GM21737 (cell line): ENCODE data around the gene TRIP4.
"Not testable (repeated sequence)": the region's sequence is repeated elsewhere in the genome, so short reads cannot be mapped to it uniquely, and the experiment has no call there.

ENCODE experiments used
- ATAC-seq: cut with Tn5 transposase; IDR thresholded peaks from one replicate; pipeline ENCODE4 v1.9.1; 2021; ENCODE audit warnings: mild to moderate bottlenecking, moderate library complexity; ENCODE audit not compliant: unreplicated experiment

Gene TRIP4

DNA sequence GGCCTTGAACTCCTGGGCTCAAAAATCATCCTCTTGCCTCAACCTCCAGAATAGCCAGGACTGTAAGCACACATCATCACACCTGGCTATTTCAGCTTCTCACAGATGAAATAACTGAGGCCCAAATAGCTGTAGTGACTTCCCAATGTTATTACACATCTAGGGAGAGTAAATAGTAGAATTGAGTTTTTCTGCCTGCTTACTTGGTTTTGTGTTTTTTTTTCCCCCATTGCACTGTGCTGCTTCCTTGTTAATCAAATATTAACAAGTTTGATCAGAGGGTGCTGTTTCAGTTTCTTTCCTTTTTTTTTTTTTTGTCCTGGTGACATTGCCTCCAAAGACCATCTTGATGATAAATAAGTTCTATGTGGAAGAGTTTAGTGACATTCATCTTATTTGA lies 96.1 kb downstream of the TRIP4 start:
- ATAC-seq, result no peak

GRCh38 chr15:64485796-64486195 lies 98.2 kb downstream of the TRIP4 start:
- no peak for ATAC-seq

- no peak for ATAC-seq
Observed at GRCh38 chr15:64490598-64491259, 103.1 kb downstream of the TRIP4 start.

DNA sequence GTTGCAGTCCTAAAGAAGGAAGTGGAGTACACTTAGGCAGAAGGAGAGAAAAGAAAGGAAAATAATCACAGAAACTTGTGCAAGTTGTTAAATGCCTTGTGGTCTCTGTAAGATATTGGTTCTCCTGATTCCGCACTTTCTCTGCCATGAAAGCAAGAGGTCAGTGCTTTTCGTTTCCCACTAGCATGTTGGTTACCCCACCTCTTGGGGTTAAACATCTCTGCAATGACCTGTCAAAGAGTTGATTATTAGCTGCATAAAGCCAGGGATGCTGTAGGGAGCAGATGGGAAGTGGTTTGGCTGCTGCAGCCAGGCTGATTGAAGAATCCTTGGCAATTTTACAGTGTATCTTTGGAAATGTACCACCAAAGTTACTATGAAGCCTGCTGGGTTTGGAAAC lies 106.0 kb downstream of the TRIP4 start:
- ATAC-seq, result no peak

- not testable (repeated sequence) for ATAC-seq
Observed at GRCh38 chr15:64495968-64496367, 108.3 kb downstream of the TRIP4 start.

GRCh38 chr15:64500695-64501395 lies 113.2 kb downstream of the TRIP4 start:
- no peak for ATAC-seq

DNA sequence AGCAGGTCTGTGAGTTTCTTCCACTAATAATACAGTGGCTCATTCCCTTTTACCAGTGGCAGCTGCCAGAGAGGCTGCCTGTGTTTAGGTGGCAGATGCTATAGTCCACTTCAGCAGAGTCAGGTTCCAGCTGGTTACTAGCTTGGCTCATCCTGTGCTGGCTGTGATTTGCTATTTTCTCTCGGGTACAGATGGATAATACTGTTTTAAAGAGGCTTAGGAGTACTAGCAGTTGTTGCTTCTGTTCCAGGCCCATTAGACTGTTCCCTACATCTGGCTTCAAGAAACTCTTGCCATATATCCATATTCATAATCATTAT lies 113.7 kb downstream of the TRIP4 start:
- no peak for ATAC-seq

- ATAC-seq, result no peak
Observed at GRCh38 chr15:64502151-64502550, 114.5 kb downstream of the TRIP4 start.

DNA sequence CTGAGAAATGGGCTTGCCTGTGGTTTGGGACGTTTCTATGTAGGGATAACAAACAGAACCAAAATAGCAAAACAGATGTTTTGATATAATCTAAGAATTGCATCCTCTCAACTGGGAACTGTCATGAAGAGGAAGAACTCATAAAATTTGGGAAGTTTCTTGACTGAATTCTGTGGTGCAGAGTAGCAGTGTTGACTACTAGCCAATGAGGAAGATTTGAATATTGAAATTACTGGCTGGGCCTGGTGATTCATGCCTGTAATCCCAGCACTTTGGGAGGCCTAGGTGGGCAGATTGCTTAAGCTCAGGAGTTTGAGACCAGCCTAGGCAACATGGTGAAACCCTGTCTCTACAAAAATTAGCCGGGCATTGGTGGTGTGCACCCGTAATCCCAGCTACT lies 114.9 kb downstream of the TRIP4 start:
- ATAC-seq, result no peak

GRCh38 chr15:64503197-64503596 lies 115.6 kb downstream of the TRIP4 start:
- ATAC-seq, result no peak

GRCh38 chr15:64503640-64504039 lies 116.0 kb downstream of the TRIP4 start:
- ATAC-seq, result no peak
